Measurements from ENCODE around the gene MCUB.

Gene MCUB

DNA sequence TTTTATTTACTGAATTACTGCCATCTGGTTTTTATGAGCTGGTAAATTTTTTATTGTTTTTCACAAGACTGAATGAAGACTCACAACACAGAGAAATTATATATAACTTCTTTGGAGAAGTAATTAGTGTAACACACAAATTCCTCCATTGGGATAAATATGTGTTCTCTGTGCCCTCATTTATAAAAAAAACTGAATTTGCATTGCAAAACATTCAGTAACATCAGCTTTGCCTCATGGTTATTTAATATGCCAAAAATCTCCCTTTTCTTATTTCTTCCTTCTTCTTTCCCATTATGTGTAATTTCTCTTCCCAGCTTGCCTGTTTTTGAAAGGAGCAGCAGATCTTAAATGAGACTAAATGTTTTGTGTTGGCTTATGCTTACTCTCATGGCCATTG is 124.7 kb downstream of the MCUB start:
- TF ChIP-seq, protein P1, sequence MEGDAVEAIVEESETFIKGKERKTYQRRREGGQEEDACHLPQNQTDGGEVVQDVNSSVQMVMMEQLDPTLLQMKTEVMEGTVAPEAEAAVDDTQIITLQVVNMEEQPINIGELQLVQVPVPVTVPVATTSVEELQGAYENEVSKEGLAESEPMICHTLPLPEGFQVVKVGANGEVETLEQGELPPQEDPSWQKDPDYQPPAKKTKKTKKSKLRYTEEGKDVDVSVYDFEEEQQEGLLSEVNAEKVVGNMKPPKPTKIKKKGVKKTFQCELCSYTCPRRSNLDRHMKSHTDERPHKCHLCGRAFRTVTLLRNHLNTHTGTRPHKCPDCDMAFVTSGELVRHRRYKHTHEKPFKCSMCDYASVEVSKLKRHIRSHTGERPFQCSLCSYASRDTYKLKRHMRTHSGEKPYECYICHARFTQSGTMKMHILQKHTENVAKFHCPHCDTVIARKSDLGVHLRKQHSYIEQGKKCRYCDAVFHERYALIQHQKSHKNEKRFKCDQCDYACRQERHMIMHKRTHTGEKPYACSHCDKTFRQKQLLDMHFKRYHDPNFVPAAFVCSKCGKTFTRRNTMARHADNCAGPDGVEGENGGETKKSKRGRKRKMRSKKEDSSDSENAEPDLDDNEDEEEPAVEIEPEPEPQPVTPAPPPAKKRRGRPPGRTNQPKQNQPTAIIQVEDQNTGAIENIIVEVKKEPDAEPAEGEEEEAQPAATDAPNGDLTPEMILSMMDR (IDR thresholded peaks at IDR 0.05; ENCODE audit: control insufficient read depth, extremely low read depth, insufficient read depth) = no peak
- H3K4me3 ChIP-seq (ENCODE audit: low read depth, low read length) = no peak overlapping the region
- no peak for DNase-seq (ENCODE audit: low read depth)

DNA sequence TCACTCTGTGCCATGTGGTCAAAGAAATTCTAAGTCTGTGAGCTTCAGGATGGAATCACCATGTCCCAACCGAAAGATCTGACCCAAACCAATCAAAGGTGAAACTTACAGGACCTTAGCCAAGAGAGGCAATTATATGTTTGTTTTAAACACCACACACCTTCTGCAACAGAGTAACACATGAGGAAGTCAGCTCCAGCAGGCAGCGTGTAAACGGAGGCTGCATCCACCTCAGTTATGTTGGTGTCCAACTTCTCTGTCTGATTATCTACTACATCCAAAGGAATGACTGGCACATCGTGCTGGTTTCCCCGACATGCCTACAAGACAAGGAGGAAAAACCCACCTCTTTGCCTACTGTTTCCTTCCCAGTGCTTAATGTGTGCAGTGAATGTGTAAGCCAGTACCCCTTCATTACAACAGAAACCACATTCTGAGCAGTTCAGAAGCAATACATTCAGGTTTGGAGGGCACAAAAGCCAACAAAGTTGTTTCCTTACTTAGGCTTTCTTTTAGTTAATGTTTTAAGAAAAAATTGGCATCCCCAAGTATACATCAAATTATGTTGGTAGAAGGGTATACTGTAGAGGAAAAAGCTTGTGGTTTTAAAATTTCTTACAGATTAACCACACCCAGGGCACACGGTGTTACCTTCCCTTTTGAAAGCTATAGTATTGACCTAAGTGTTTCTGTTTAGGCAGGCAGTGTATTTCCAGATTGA is 130.8 kb downstream of the MCUB start:
- no peak for DNase-seq (ENCODE audit: low read depth)
- TF ChIP-seq, protein P1 (IDR thresholded peaks at IDR 0.05; ENCODE audit: control insufficient read depth, extremely low read depth, insufficient read depth) = no peak
- no peak overlapping the region for H3K4me3 ChIP-seq (ENCODE audit: low read depth, low read length)

DNA sequence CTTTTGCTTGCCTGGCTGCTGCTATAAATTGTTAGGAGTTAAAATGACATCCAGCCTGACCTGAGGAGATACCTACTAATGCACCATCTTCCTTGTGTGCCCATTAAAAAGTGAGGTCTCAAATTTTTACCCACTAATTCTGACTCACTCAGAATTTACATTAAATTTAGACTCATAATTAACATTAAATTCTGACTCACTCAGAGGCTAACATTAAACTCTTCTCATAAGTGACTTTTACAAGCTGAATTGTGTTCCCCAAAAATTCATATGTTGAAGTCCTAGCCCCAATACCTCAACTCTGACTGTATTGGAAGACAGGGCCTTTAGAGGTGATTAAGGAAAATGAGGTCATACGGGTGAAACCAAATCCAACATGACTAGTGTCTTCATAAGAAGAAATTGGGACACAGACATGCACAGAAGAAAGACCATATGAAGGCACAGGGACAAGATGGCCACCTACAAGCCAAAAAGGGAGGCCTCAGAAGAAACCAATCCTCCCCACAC is 131.4 kb downstream of the MCUB start:
- no peak overlapping the region for H3K4me3 ChIP-seq (ENCODE audit: low read depth, low read length)
- TF ChIP-seq, protein P1 (IDR thresholded peaks at IDR 0.05; ENCODE audit: control insufficient read depth, extremely low read depth, insufficient read depth) = no peak
- DNase-seq (ENCODE audit: low read depth) = no peak

DNA sequence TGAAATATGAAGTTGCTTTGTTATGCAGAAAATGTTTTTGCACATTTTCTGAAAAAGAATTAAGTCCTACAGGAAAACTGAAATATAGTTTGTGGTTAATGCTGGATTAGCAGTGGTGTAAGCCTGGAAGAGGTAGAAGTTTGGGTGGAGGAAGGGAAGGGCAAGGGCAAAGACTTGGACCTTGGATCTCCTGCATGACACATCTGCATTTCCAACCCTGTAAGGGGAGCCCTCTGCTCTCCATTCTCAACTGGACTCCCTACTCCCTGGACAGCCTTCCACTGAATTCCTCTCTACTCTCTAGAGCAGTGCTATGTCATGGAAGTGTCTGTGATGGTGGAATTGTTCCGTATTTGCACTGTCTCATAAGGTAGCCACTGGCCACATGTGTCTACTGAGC is 138.6 kb downstream of the MCUB start:
- TF ChIP-seq, protein P1 (IDR thresholded peaks at IDR 0.05; ENCODE audit: control insufficient read depth, extremely low read depth, insufficient read depth) = no peak
- no peak overlapping the region for H3K4me3 ChIP-seq (ENCODE audit: low read depth, low read length)
- DNase-seq (ENCODE audit: low read depth) = no peak

DNA sequence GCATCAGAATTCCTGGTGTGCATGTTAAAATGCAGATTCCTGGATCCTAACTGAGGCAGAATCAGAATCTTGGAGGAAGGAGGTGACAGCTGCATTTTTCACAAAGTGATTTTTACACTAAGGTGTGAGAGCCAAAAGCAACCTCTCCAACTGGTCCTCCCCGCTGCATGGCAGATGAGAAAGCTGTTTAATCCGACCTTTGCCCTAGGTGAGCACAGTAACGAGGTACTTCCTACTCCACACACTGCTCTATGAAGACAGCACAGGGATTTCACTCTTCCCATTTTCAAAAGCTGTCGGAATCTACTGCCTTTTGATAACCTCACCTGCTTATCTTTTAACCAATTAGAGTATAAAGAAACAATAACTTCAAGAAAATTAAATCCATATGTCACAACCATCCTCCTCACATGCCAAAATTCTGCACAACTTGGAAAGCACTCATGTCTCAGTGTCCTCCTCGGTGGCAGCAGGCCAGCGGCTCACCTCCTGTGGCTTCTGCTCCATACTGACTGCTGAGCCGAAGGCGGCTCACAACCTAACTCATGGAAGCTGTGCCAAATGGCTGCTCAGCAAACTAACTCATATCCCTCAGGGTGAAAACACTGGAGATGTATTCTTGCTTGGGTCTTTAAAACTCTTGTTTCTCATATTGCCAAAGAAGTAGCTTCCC is 139.6 kb downstream of the MCUB start:
- H3K4me3 ChIP-seq (ENCODE audit: low read depth, low read length) = no peak overlapping the region
- TF ChIP-seq, protein P1 (IDR thresholded peaks at IDR 0.05; ENCODE audit: control insufficient read depth, extremely low read depth, insufficient read depth) = no peak
- DNase-seq (ENCODE audit: low read depth) = no peak

DNA sequence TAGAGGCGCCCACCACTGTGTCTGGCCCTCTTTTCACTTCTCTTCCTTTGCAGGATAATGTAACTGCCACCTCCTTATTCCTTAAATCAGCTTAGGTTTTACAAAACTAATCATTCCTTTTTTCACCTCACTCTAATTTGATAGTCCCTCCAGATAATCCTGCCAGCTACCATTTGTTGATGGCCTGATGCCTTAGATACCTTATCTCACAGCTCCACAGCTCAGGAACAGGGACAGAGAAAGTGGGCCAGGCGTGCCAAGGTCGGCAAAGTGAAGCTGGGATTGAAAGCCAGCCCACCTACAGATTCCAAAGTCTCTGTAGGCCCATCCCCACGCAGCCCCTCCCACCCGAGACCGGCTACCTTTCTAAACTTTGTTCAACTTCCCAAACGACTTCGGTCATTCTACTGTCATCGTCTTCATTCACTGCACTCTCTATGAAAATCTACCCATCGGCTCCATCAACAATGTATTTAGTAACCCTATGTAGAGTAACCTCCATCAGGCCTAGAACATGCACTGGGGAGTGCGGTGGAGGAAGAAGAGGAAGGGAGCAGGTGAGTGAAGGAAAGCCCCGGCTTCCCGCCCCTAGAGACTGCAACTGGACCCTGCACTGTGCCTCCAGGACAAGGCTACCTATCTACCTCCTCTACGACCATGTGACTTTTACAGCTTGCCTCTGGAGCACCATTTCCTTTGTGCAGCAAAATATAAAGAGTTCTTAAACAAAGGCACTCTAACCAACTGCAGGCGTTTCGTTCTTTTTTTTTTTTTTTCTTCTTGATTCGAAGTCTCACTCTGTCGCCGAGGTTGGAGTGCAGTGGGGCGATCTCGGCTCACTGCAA is 141.7 kb downstream of the MCUB start:
- TF ChIP-seq, protein P1 (IDR thresholded peaks at IDR 0.05; ENCODE audit: control insufficient read depth, extremely low read depth, insufficient read depth) = no peak
- no peak overlapping the region for H3K4me3 ChIP-seq (ENCODE audit: low read depth, low read length)
- no peak for DNase-seq (ENCODE audit: low read depth)
